Stimulated activated naive B cell treated with anti-CD40 and anti-IgM and Interleukin-4, amounts not matched to agents 10 μg/mL and 1 μg/mL and 100 μg/mL, for 72 hours (primary cell): ENCODE measurements around the gene ACE.

Experiments
- ATAC-seq, 2 donors: fragments of 150-1000 bp; cut with Tn5 transposase; replicated peaks; 2 replicates each; pipeline ENCODE4 v1.10.0; 2021; ENCODE audit warnings: moderate library complexity in 1 of 2
- DNase-seq: peaks from one replicate; pipeline ENCODE4 v3.0.0; 2021
- H3K27ac Mint-ChIP-seq: one replicate; pipeline ENCODE4 v1.8.0; 2022; ENCODE audit warnings: mild to moderate bottlenecking, mixed read lengths
- H3K27me3 Mint-ChIP-seq, 2 donors: one replicate each; pipeline ENCODE4 v1.8.0; 2022; ENCODE audit warnings: mixed read lengths in 2 of 2
- H3K36me3 Mint-ChIP-seq, 2 donors: one replicate each; pipeline ENCODE4 v1.8.0; 2022; ENCODE audit warnings: mixed read lengths in 2 of 2, mild to moderate bottlenecking in 1 of 2
- H3K4me1 Mint-ChIP-seq, 2 donors: one replicate each; pipeline ENCODE4 v1.8.0; 2022; ENCODE audit warnings: mixed read lengths in 2 of 2, mild to moderate bottlenecking in 1 of 2
- H3K4me3 Mint-ChIP-seq, 2 donors: one replicate each; pipeline ENCODE4 v1.8.0; 2022; ENCODE audit warnings: mild to moderate bottlenecking in 2 of 2, mixed read lengths in 2 of 2, moderate library complexity in 1 of 2
- H3K9me3 Mint-ChIP-seq, 2 donors: one replicate each; pipeline ENCODE4 v1.8.0; 2022; ENCODE audit warnings: mixed read lengths in 2 of 2, mild to moderate bottlenecking in 1 of 2

ACE gene

GRCh38 chr17:63474586-63475460, 2.0 kb upstream of the ACE start:
- Mint-ChIP-seq H3K36me3 (no peaks in the 10 kb centered on the region), H3K27me3 (peaks cover 37 to 50% of the 10 kb centered on the region in 2 donors), H3K27ac (no peak overlapping the region), H3K4me3 (peak overlapping the region in 1 of 2 donors; percentile 15), H3K4me1 (peaks cover 30 to 39% of the 10 kb centered on the region in 2 donors), H3K9me3 (no peaks in the 10 kb centered on the region)
- ATAC-seq: no peak
- DNase-seq: no peak

DNA sequence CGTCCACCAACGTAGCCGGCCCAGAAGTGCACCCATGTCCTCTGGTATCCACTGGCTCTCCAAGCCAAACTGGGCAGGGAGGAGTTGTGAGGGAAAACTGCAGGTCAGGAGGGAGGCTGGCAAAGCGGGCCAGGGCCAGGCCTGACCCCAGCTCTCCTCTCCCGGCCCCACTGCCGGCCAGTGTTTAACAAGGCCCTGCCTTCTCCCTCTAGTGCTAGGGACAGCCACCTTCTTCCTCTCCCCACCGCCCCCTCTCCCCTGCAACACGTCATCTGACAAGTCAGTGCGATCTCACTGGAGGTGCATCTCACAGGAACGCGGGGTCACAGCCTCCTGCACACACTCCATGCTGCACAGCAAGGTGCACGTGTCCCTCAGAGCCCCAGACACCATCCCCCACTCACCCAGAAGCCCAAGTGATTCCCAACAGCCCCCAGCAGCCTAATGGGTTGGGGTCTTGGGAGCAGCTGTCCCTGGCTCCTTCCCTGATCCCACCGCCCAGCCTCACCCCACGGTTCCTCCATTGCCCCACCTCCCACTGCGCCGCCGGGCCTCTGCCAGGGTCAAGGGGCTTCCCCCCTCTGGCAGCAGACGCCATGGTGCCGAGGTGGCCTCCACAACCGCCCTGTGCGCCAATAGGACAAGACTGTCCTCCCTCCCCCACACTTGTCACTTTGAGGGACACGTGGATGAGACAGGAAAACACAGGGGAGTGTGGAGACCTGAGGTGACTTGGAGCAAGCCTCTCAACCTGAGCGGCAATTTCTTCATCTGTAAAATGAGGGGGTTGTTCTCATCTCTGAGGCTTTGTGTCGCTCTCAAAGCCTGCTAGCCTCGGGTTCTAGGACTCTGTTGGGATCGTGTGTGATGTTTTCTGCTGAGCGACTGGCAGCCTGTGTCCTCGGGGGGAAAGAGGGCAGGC, 1.1 kb upstream of the ACE start:
- H3K27ac Mint-ChIP-seq: no peak overlapping the region
- ATAC-seq: no peak
- no peaks in the 10 kb centered on the region for H3K36me3 Mint-ChIP-seq
- H3K9me3 Mint-ChIP-seq: no peaks in the 10 kb centered on the region
- peak overlapping the region; percentile 47 to 68 for H3K4me3 Mint-ChIP-seq
- no peak for DNase-seq
- H3K27me3 Mint-ChIP-seq: peaks cover 41 to 54% of the 10 kb centered on the region in 2 donors
- H3K4me1 Mint-ChIP-seq: peaks cover 30 to 39% of the 10 kb centered on the region in 2 donors

- H3K4me1 Mint-ChIP-seq: peaks cover 30 to 39% of the 10 kb centered on the region in 2 donors
- ATAC-seq (peak; percentile 14 to 20), DNase-seq (no peak)
- peaks cover 42 to 50% of the 10 kb centered on the region in 2 donors for H3K27me3 Mint-ChIP-seq
- H3K27ac Mint-ChIP-seq: no peak overlapping the region
- H3K9me3 Mint-ChIP-seq: no peaks in the 10 kb centered on the region
- no peaks in the 10 kb centered on the region for H3K36me3 Mint-ChIP-seq
- peak overlapping the region in 1 of 2 donors; percentile 68 for H3K4me3 Mint-ChIP-seq
These were observed 405 bp upstream of the ACE start for GRCh38 chr17:63476459-63476853.

GRCh38 chr17:63477480-63478440, 899 bp downstream of the ACE start:
- H3K9me3 Mint-ChIP-seq: no peaks in the 10 kb centered on the region
- peak overlapping the region; percentile 87 to 88 for H3K4me3 Mint-ChIP-seq
- H3K36me3 Mint-ChIP-seq: no peaks in the 10 kb centered on the region
- H3K4me1 Mint-ChIP-seq: peaks cover 30 to 39% of the 10 kb centered on the region in 2 donors
- H3K27me3 Mint-ChIP-seq: peaks cover 48 to 53% of the 10 kb centered on the region in 2 donors
- DNase-seq (no peak), ATAC-seq (peak; percentile 10 to 30)
- peak overlapping the region; percentile 42 for H3K27ac Mint-ChIP-seq

DNA sequence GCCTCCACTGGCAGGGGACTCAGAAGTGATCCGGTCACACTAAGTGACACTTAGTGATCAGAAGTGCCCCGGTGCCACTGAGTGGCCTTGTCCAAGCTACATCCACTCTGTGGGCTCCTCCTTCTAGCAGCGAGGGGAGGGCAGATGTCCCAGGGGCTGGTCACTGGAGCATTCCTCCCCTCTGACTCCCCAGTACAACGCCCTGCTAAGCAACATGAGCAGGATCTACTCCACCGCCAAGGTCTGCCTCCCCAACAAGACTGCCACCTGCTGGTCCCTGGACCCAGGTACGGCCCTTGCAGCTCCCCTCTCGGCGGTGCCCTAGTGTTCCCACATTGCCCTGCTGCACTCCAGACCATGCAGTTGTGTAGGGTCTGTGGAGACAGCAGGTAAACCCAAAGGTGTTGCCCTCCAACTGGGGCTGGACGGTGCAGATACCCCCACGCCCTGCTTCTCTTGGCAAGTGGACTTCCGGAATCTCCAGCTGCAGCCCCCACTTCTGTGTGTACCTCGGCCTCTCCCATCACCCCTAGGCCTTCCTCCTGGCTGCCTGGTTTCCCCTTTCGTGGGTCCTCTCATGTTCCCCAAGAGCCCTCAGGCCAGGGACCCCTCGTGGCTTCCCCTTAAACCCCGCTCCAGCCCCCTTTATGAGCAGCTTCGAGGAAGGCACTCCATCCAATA, 2.1 kb downstream of the ACE start:
- Mint-ChIP-seq H3K36me3 (no peaks in the 10 kb centered on the region), H3K27me3 (peaks cover 54 to 65% of the 10 kb centered on the region in 2 donors), H3K4me1 (peaks cover 30 to 39% of the 10 kb centered on the region in 2 donors), H3K9me3 (no peaks in the 10 kb centered on the region), H3K27ac (no peak overlapping the region), H3K4me3 (peak overlapping the region; percentile 35 to 37)
- DNase-seq (peak; percentile 68), ATAC-seq (peak; percentile 87 to 89)

GRCh38 chr17:63479495-63480184, 2.8 kb downstream of the ACE start:
- no peak overlapping the region for H3K4me3 Mint-ChIP-seq
- H3K27me3 Mint-ChIP-seq: peaks cover 54 to 65% of the 10 kb centered on the region in 2 donors
- no peak overlapping the region for H3K27ac Mint-ChIP-seq
- H3K4me1 Mint-ChIP-seq: peaks cover 29 to 38% of the 10 kb centered on the region in 2 donors
- H3K9me3 Mint-ChIP-seq: no peaks in the 10 kb centered on the region
- H3K36me3 Mint-ChIP-seq: no peaks in the 10 kb centered on the region
- DNase-seq (no peak), ATAC-seq (no peak)

GRCh38 chr17:63480192-63480784, 3.4 kb downstream of the ACE start:
- no peaks in the 10 kb centered on the region for H3K36me3 Mint-ChIP-seq
- ATAC-seq (no peak), DNase-seq (no peak)
- H3K9me3 Mint-ChIP-seq: no peaks in the 10 kb centered on the region
- no peak overlapping the region for H3K4me3 Mint-ChIP-seq
- no peak overlapping the region for H3K27ac Mint-ChIP-seq
- peaks cover 25 to 31% of the 10 kb centered on the region in 2 donors for H3K4me1 Mint-ChIP-seq
- H3K27me3 Mint-ChIP-seq: peaks cover 50 to 61% of the 10 kb centered on the region in 2 donors

DNA sequence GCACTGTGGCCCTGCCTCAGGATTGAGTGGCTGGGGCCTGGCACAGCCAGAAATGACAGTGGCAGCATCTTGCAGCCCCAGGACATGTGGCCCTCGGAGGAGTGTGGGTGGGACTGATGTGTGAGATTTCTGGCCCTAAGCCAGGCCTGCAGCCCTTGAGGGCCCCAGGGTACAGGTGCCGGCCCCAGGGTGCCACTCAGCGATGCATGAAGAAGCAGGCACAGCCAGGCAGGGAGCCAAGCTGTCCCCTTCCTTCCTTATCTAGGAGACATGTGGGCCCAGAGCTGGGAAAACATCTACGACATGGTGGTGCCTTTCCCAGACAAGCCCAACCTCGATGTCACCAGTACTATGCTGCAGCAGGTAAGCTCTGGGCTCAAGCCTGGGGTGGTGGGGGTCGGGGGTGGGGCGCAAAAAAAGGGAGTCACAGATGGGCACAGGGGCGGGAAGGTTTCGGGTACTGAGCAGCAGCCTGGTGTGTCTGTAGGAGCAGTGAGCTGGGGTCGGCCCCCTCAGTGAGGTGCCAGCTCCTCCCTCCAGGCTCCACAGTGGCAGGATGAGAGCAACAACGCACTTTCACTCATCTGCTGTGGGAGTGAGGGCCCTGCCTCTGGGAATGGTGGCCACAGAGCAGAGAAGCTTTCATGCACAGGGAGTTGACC, 4.1 kb downstream of the ACE start:
- Mint-ChIP-seq H3K27me3 (peaks cover 43 to 54% of the 10 kb centered on the region in 2 donors), H3K27ac (no peak overlapping the region), H3K4me1 (peaks cover 18 to 25% of the 10 kb centered on the region in 2 donors), H3K9me3 (no peaks in the 10 kb centered on the region), H3K4me3 (no peak overlapping the region), H3K36me3 (no peaks in the 10 kb centered on the region)
- ATAC-seq (no peak), DNase-seq (no peak)

DNA sequence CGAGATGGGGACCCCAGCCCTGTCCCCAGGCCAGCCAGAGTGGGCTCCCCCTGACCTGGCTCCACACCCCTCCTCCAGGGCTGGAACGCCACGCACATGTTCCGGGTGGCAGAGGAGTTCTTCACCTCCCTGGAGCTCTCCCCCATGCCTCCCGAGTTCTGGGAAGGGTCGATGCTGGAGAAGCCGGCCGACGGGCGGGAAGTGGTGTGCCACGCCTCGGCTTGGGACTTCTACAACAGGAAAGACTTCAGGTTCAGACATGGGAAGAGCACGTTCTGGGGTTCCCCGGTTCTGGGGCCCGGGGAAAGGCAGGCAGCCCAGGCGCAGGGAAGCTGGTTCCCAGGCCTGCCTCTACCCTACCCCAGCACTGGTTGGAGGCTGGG, 4.6 kb downstream of the ACE start:
- ATAC-seq (no peak), DNase-seq (no peak)
- H3K27ac Mint-ChIP-seq: no peak overlapping the region
- peaks cover 16 to 21% of the 10 kb centered on the region in 2 donors for H3K4me1 Mint-ChIP-seq
- H3K27me3 Mint-ChIP-seq: peaks cover 40 to 51% of the 10 kb centered on the region in 2 donors
- H3K4me3 Mint-ChIP-seq: no peak overlapping the region
- H3K36me3 Mint-ChIP-seq: no peaks in the 10 kb centered on the region
- H3K9me3 Mint-ChIP-seq: no peaks in the 10 kb centered on the region

- H3K27me3 Mint-ChIP-seq: peaks cover 39 to 49% of the 10 kb centered on the region in 2 donors
- H3K36me3 Mint-ChIP-seq: no peaks in the 10 kb centered on the region
- H3K9me3 Mint-ChIP-seq: no peaks in the 10 kb centered on the region
- DNase-seq: no peak
- no peak overlapping the region for H3K4me3 Mint-ChIP-seq
- no peak overlapping the region for H3K27ac Mint-ChIP-seq
- ATAC-seq: no peak
- peaks cover 15 to 19% of the 10 kb centered on the region in 2 donors for H3K4me1 Mint-ChIP-seq
These were observed 5.6 kb downstream of the ACE start for GRCh38 chr17:63482509-63482908.

DNA sequence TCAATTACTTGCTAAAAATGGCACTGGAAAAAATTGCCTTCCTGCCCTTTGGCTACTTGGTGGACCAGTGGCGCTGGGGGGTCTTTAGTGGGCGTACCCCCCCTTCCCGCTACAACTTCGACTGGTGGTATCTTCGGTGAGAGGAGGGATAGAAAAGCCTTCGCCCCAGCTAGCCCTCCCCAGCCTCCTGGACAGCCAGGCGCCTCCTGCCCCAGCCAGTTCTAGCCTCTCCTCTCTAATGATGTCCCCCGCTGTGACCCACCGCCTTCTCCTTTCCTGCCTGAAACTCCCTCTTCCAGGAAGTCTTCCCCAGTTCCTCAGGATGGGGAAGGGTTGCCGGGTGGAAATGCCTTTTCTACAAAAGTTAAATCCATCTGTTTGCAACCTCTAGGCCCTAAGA, 6.2 kb downstream of the ACE start:
- DNase-seq (no peak), ATAC-seq (no peak)
- Mint-ChIP-seq H3K9me3 (no peaks in the 10 kb centered on the region), H3K27me3 (peaks cover 34 to 44% of the 10 kb centered on the region in 2 donors), H3K36me3 (no peaks in the 10 kb centered on the region), H3K27ac (peak overlapping the region; percentile 25), H3K4me3 (no peak overlapping the region), H3K4me1 (peaks cover 10 to 14% of the 10 kb centered on the region in 2 donors)
